HG02588 (cell line): ENCODE measurements around the gene CACNA2D1.

ENCODE experiments used
- ATAC-seq: cut with Tn5 transposase; IDR thresholded peaks from one replicate; pipeline ENCODE4 v1.9.1; 2021; ENCODE audit warnings: mild to moderate bottlenecking, moderate library complexity; ENCODE audit not compliant: unreplicated experiment

CACNA2D1 gene

GRCh38 chr7:82289152-82289535 lies 154.4 kb downstream of the CACNA2D1 start:
- no peak for ATAC-seq

- no peak for ATAC-seq
These were observed 156.8 kb downstream of the CACNA2D1 start for GRCh38 chr7:82286798-82287140.

DNA sequence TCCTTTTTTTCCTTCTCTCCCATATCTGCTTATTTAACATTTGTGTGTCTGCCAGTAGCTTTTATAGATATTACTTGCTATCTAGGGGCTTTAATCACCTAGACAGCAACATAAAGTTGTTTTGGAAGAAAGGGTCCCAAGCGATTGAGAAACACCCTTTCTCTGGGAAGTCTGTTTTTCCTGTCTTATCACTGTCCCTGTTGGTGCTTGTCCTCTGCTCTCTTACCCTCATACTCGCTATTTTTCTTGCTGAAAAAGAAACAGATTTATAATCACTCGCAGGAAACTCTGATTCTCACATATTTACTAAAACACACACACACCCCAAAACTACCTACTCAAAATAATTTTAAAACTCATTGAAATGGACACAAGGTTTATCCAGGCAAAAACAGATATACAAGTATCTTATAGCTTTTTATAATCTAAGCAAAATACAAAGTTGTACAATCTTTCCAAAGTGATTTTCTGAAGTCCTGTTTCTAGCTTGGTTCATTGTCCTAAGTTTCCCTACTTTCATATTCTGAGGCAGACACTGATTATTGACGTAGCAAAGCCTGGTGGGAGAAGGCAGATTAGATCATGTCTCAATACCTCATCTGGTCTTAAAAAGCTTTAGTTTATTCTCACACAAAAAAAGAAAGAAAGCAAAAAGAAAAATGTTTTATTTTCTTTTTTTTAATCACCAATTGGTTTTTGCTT lies 157.3 kb downstream of the CACNA2D1 start:
- no peak for ATAC-seq

DNA sequence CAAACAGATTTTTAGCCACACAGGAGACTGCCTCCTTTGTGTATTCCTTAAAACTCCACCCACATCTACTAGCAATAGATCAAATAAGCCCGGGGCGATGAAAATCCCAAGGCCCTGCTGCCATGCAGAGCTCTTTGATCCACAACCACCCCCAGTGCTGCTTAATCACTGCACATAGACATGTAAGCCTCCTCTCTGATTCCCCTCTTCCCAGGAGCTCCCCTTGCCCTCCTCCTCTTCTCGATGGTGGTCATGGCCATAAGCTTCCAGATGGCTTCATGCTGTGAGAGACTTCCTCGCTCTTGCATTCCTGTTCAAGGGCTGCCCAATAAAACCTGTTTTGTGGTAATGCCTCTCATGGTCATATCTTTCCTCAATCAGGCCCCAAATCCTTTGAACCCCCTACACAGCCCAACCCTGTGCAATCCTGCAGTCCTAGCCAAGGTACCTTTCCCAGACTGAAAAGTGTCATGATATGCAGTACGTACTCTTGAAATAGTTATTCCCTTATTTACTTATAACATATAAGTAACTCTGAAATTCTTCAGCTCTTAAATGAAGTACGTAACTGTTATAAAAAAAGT lies 158.5 kb downstream of the CACNA2D1 start:
- no peak for ATAC-seq

- ATAC-seq = no peak
These were observed 168.2 kb downstream of the CACNA2D1 start for GRCh38 chr7:82275342-82275741.

GRCh38 chr7:82274681-82275080 lies 168.9 kb downstream of the CACNA2D1 start:
- no peak for ATAC-seq

DNA sequence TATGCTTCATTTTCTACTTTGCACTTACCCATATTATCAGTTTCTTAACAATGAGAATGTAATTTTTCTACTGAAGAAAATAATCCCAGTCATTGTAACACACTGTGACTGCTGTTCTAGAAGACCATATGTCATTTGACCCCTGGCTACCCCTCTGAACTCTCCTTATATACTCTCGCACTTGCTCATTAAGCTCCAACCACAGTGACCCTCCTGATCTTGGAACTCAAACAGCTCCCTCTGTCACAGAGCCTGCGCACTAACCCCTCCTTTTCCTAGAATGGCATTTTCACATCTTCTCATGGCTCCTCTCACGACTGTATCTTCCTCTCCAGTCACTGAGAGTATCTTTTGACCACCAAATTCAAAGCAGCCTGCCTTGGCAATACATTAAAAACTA lies 169.7 kb downstream of the CACNA2D1 start:
- no peak for ATAC-seq

DNA sequence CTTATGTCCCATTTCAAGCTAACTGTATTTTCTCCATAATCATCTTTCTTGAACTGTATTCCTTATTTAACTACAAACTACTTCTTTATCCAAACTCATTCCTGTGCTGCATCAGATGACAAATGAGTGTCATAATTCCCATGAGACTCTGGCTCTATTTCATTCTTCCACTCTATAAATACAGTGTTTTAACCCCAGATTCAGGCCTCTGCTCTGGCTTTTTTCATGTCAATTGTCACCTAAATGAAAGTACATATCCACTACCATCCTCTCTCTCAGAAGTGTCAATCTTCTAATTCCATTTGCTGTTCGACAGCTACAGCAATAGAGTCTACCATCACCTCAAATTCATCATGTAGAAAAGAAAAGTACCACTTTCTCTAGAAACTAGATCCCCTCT lies 172.7 kb downstream of the CACNA2D1 start:
- ATAC-seq = no peak

DNA sequence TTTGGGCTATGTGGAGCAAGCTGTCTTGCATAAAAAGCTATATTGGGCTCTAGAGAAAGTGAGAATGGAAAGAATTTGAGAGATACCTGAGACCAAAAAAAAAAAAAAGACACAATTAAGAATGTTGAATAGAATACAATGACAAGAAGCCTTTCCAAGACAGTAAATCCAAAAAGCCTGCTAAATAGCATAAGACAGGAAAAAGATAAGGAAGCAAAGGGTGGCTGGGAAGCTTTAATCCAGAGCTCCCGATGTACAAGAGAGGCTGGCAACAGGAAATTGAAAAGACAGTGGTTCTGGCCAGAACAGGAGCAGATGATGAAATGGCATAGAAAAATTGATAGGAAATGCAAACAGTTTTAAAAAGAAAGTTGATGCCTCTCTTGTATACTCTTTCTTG lies 174.9 kb downstream of the CACNA2D1 start:
- no peak for ATAC-seq

GRCh38 chr7:82266081-82266480 lies 177.5 kb downstream of the CACNA2D1 start:
- ATAC-seq = no peak

- ATAC-seq = no peak
These were observed 178.7 kb downstream of the CACNA2D1 start for GRCh38 chr7:82264783-82265305.

GRCh38 chr7:82263920-82264782 lies 179.4 kb downstream of the CACNA2D1 start:
- no peak for ATAC-seq

DNA sequence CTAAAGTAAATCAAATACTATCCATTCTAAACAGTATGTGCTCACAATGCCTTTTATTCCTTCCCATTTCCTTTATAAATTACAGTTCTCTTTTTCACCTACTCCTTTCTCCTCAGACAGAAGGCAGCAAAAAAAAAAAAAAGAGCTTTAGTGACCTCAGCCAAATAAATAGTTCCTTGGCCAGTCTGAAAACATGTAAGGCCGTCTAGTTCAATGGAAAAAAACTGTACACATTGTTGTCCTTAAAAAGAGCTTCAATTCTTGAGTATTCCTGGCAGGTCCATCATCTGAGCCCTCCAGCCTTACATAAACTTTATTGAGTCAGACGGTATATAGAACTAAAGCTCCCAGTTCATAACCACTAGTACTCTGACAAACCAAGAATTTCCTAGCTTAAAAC lies 185.4 kb downstream of the CACNA2D1 start:
- no peak for ATAC-seq

DNA sequence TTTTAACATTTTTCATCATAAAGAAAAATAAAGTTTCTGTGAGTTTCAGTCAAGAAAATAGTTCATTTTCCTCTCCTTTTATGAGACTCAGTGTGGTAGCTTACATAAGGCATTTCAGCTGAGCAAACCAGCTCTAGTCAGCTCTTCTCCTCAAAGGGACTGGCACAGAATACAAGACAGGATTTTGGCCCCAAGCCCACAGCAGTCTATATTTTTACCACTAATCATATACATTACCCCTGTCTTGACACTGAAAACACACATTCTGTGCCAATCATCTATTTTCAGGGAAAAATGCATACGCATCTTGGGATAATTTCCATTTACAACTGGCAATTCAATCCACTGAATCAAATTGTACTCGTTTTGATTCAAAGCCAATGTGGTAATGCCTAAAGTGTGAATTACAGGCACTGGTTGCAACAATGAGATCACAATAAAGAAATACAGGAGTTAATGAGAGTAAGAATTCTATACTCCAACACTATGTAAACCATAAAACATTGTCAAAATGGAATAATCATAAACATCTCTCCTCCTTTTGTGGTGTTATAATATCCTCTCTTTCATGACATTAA lies 186.4 kb downstream of the CACNA2D1 start:
- no peak for ATAC-seq

- ATAC-seq = no peak
These were observed 187.9 kb downstream of the CACNA2D1 start for GRCh38 chr7:82255706-82256105.

DNA sequence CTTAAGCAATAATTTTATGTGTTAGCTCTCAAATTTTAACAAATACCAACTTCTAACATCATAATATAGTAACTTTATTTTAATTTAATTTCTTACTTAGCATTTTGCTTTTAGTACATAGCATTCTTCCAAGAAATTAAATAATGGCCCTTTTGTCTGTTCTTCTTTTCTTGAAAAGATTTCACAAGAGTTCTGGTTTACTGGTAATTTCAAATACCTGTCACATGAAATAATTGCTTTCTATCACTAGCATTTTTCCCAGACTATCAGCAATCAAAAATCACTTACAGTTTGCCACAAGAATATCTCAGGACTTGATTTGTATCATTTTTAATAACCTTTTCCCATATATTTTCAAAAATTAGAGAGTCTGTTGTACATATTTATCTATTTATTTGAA lies 193.0 kb downstream of the CACNA2D1 start:
- ATAC-seq = no peak

- no peak for ATAC-seq
These were observed 193.6 kb downstream of the CACNA2D1 start for GRCh38 chr7:82249979-82250378.

- ATAC-seq = no peak
These were observed 195.7 kb downstream of the CACNA2D1 start for GRCh38 chr7:82247814-82248433.

GRCh38 chr7:82244947-82245517 lies 198.5 kb downstream of the CACNA2D1 start:
- ATAC-seq = no peak

- no peak for ATAC-seq
These were observed 202.2 kb downstream of the CACNA2D1 start for GRCh38 chr7:82241356-82241755.

- no peak for ATAC-seq
These were observed 207.9 kb downstream of the CACNA2D1 start for GRCh38 chr7:82235713-82236112.
